ENCODE data around the gene AUP1. TPM values are rescaled to one million over a fixed set of nuclear protein-coding genes. Genes with fewer than 3 reads are reported as not detected.

AUP1 gene
- total RNA-seq, 4 donors from 2014 or later = 120 to 157 (median 146) TPM

GRCh38 chr2:74573747-74574562 is 44.4 kb upstream of the AUP1 start:
- no peak for ATAC-seq (ENCODE audit: low FRiP score)
- DNase-seq (ENCODE audit: low spot score) = no peak

GRCh38 chr2:74572178-74572925 is 42.8 kb upstream of the AUP1 start:
- ATAC-seq (ENCODE audit: low FRiP score) = no peak
- no peak for TF ChIP-seq CTCF (IDR thresholded peaks at IDR 0.05)
- no peak for DNase-seq (ENCODE audit: low spot score)

More at GRCh38 chr2:74573747-74574562, 44.4 kb upstream of the AUP1 start:
- TF ChIP-seq CTCF (IDR thresholded peaks at IDR 0.05) = no peak

GRCh38 chr2:74571058-74571457 is 41.6 kb upstream of the AUP1 start:
- ATAC-seq (ENCODE audit: low FRiP score) (no peak), DNase-seq (ENCODE audit: low spot score) (no peak)
- TF ChIP-seq CTCF (IDR thresholded peaks at IDR 0.05) = no peak

GRCh38 chr2:74569686-74570085 is 40.2 kb upstream of the AUP1 start:
- DNase-seq (ENCODE audit: low spot score) (no peak), ATAC-seq (ENCODE audit: low FRiP score) (no peak)
- TF ChIP-seq CTCF (IDR thresholded peaks at IDR 0.05) = no peak

GRCh38 chr2:74567881-74568280 is 38.4 kb upstream of the AUP1 start:
- DNase-seq (ENCODE audit: low spot score) (no peak), ATAC-seq (ENCODE audit: low FRiP score) (peak; percentile 85)
- TF ChIP-seq CTCF (IDR thresholded peaks at IDR 0.05) = no peak

GRCh38 chr2:74566754-74567085 is 37.2 kb upstream of the AUP1 start:
- TF ChIP-seq CTCF (IDR thresholded peaks at IDR 0.05) = no peak
- DNase-seq (ENCODE audit: low spot score) = no peak
- ATAC-seq (ENCODE audit: low FRiP score) = peak; percentile 37

All from omental fat pad (tissue), 4 donors.